ENCODE measurements around the gene IGLL1.
"Not testable (repeated sequence)": the region's sequence is repeated elsewhere in the genome, so short reads cannot be mapped to it uniquely, and the experiment has no call there.

Gene IGLL1

GRCh38 chr22:23562186-23562585 lies 17.9 kb downstream of the IGLL1 start:
- DNase-seq: no peak

- not testable (repeated sequence) for DNase-seq
These were observed 19.0 kb downstream of the IGLL1 start for GRCh38 chr22:23561025-23561510.

- DNase-seq: not testable (repeated sequence)
These were observed 19.9 kb downstream of the IGLL1 start for GRCh38 chr22:23560215-23560614.

- no peak for DNase-seq
These were observed 22.6 kb downstream of the IGLL1 start for GRCh38 chr22:23557467-23557866.

GRCh38 chr22:23557036-23557435 lies 23.1 kb downstream of the IGLL1 start:
- no peak for DNase-seq

- no peak for DNase-seq
These were observed 24.0 kb downstream of the IGLL1 start for GRCh38 chr22:23556026-23556620.

GRCh38 chr22:23555118-23555517 lies 25.0 kb downstream of the IGLL1 start:
- DNase-seq: no peak

- DNase-seq: no peak
These were observed 25.9 kb downstream of the IGLL1 start for GRCh38 chr22:23553924-23554870.

GRCh38 chr22:23553438-23553837 lies 26.7 kb downstream of the IGLL1 start:
- no peak for DNase-seq

GRCh38 chr22:23552573-23552972 lies 27.5 kb downstream of the IGLL1 start:
- DNase-seq: no peak

GRCh38 chr22:23551385-23551784 lies 28.7 kb downstream of the IGLL1 start:
- no peak for DNase-seq

GRCh38 chr22:23550049-23550650 lies 29.9 kb downstream of the IGLL1 start:
- no peak for DNase-seq

- DNase-seq: no peak
These were observed 30.9 kb downstream of the IGLL1 start for GRCh38 chr22:23549198-23549595.

GRCh38 chr22:23548501-23549197 lies 31.4 kb downstream of the IGLL1 start:
- no peak for DNase-seq

- DNase-seq: no peak
These were observed 32.1 kb downstream of the IGLL1 start for GRCh38 chr22:23547818-23548500.

GRCh38 chr22:23547382-23547781 lies 32.7 kb downstream of the IGLL1 start:
- not testable (repeated sequence) for DNase-seq

- DNase-seq: no peak
These were observed 35.2 kb downstream of the IGLL1 start for GRCh38 chr22:23544852-23545251.

- DNase-seq: not testable (repeated sequence)
These were observed 36.5 kb downstream of the IGLL1 start for GRCh38 chr22:23543506-23544000.

GRCh38 chr22:23542933-23543332 lies 37.2 kb downstream of the IGLL1 start:
- DNase-seq: no peak

GRCh38 chr22:23542391-23542790 lies 37.7 kb downstream of the IGLL1 start:
- not testable (repeated sequence) for DNase-seq

GRCh38 chr22:23541849-23542281 lies 38.2 kb downstream of the IGLL1 start:
- DNase-seq: peak in 2 of 14 donors; percentile 10 to 22

GRCh38 chr22:23540837-23541236 lies 39.3 kb downstream of the IGLL1 start:
- DNase-seq: not testable (repeated sequence)

All from C1 segment of cervical spinal cord (tissue), 14 donors.